Astrocyte of the spinal cord (primary cell): ENCODE measurements around the gene KDM6B.

Experiments used
- DNase-seq: peaks from one replicate; pipeline ENCODE4 v3.0.0; 2011; ENCODE audit warnings: low read depth, low spot score
- H3K4me3 ChIP-seq: 2 replicates; pipeline ENCODE4 v1.5.1; 2011; ENCODE audit warnings: low read depth, mild to moderate bottlenecking, low read length, moderate library complexity
- in situ Hi-C: cut with HindIII; loops from 2 replicates; pipeline ENCODE4 v1.10.0; 2017; ENCODE audit warnings: low sequenced_read_pairs
- TF ChIP-seq, protein P1 (sequence below): IDR thresholded peaks from 2 replicates; pipeline ENCODE4 v1.5.1; 2012; ENCODE audit warnings: low read depth, mild to moderate bottlenecking, low read length, inconsistent platforms

Gene KDM6B

GRCh38 chr17:7820231-7820630, 13.8 kb upstream of the KDM6B start:
- H3K4me3 ChIP-seq, result no peak overlapping the region
- no peak for DNase-seq
- TF ChIP-seq, protein P1, sequence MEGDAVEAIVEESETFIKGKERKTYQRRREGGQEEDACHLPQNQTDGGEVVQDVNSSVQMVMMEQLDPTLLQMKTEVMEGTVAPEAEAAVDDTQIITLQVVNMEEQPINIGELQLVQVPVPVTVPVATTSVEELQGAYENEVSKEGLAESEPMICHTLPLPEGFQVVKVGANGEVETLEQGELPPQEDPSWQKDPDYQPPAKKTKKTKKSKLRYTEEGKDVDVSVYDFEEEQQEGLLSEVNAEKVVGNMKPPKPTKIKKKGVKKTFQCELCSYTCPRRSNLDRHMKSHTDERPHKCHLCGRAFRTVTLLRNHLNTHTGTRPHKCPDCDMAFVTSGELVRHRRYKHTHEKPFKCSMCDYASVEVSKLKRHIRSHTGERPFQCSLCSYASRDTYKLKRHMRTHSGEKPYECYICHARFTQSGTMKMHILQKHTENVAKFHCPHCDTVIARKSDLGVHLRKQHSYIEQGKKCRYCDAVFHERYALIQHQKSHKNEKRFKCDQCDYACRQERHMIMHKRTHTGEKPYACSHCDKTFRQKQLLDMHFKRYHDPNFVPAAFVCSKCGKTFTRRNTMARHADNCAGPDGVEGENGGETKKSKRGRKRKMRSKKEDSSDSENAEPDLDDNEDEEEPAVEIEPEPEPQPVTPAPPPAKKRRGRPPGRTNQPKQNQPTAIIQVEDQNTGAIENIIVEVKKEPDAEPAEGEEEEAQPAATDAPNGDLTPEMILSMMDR, result no peak
- in situ Hi-C loops, result no loop called here

GRCh38 chr17:7822126-7822525, 11.9 kb upstream of the KDM6B start:
- no peak for DNase-seq
- TF ChIP-seq, protein P1, result no peak
- in situ Hi-C loops, result no loop called here
- no peak overlapping the region for H3K4me3 ChIP-seq

GRCh38 chr17:7823581-7824001, 10.4 kb upstream of the KDM6B start:
- TF ChIP-seq, protein P1, result no peak
- H3K4me3 ChIP-seq, result no peak overlapping the region
- DNase-seq, result no peak
- in situ Hi-C loops, result no loop called here

DNA sequence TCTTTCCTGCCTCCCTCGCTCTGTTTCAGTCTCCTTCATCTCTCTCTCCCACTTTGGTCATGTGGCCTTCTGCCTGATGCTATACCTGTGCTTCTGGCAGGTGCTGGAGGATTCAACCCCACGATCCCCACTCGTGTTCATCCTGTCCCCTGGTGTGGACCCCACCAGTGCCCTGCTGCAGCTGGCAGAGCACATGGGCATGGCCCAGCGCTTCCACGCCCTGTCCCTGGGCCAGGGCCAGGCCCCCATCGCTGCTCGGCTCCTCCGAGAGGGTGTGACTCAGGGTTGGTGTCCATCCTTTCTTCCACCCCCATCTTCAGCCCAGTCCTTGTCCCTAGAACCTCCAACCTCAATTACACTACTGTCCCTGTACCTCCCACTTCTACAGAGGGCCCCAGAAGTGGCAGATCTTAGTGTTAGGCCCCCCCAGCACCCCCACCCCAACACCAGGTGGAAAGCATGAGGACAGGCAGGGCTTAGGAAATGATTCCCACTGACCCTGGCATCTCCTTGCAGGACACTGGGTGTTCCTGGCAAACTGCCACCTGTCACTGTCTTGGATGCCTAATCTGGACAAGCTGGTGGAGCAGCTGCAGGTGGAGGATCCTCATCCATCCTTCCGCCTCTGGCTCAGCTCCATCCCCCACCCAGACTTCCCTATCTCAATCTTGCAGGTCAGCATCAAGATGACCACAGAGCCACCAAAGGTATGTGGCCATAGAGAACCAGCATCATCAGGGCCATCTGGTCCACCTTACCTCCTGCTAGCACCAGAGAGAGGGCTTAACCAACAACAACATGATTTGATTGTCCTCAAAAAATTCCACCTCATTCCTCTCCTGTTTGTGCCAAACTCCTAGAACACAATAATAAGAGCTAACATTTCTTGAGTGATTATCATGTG, 9.7 kb upstream of the KDM6B start:
- TF ChIP-seq, protein P1, result no peak
- DNase-seq, result no peak
- H3K4me3 ChIP-seq, result no peak overlapping the region
- in situ Hi-C loops, result no loop called here

DNA sequence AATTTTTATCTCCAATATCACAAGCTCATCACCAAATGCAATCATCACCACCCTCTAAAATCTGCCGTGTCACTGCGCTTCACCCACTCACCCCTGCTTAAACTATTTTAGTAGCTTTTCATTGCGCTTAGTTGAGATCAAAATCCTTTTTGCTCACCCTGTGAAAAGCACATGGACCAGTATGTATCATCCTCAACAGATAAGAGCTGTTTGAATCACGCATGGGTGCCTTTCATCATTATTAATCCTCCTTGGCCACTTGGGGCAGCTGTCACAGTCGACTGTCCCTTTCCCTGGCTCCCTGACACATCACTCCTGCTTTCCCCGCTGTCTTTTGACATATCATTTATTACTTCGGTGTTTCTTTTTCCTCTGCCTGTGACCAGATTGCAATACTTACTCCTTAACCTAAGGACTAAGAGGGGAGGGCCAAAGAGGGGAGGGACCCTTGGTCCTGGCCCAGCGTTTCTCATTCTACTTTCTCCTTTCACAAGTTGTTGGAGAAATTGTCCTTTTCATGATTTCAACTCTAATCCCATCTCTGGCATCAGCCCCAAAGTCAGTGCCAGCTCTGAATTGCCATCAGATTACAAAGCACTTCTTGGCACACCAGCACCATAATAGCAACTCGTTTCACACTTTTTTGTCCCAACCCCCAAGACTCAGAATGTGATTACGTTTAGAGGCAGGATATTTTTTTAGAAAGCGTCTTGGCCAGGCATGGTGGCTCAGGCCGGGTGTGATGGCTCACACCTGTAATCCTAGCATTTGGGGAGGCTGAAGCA, 8.6 kb upstream of the KDM6B start:
- no peak for DNase-seq
- TF ChIP-seq, protein P1, result no peak
- H3K4me3 ChIP-seq, result no peak overlapping the region
- in situ Hi-C loops, result no loop called here

DNA sequence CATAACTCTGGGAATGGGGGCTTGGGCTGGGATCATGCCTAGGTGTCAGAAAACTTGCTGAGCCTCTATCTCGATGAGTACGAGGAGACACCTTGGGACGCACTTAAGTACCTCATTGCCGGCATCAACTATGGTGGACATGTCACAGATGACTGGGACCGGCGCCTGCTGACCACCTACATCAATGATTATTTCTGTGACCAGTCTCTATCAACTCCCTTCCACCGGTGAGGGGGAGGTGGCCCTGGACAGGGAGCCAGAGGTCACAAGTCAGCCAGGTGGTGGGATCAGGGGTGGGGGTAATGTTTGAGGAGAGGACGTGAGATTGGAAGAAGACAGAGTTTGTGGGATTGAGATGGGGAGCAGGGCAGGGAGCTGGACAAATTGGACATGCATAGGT, 3.4 kb upstream of the KDM6B start:
- DNase-seq, result no peak
- in situ Hi-C loops, result no loop called here
- H3K4me3 ChIP-seq, result no peak overlapping the region
- TF ChIP-seq, protein P1, result no peak
